Astrocyte (in vitro differentiated cells and primary cell): ENCODE measurements around the gene SMLR1.

Experiments used
- CTCF ChIP-seq: IDR thresholded peaks from 2 replicates; pipeline ENCODE4 v1.5.1; 2011; ENCODE audit warnings: low read depth, mild to moderate bottlenecking, inconsistent platforms, low read length, moderate library complexity; ENCODE audit not compliant: insufficient read depth
- EZH2 ChIP-seq: IDR thresholded peaks from 2 replicates; pipeline ENCODE4 v1.6.1; 2012; ENCODE audit warnings: mild to moderate bottlenecking, low read length, inconsistent platforms; ENCODE audit not compliant: insufficient read depth

GRCh38 chr6:130794738-130795137 is 32.5 kb upstream of the SMLR1 start:
- TF ChIP-seq CTCF = no peak
- TF ChIP-seq EZH2 = no peak
